Fibroblast of pulmonary artery (primary cell): Measurements from ENCODE around the gene TNFSF9.
"Not testable (repeated sequence)": the region's sequence is repeated elsewhere in the genome, so short reads cannot be mapped to it uniquely, and the experiment has no call there.

Source experiments
- DNase-seq: peaks from one replicate; pipeline ENCODE4 v3.0.0-alpha.2; 2010; ENCODE audit warnings: low read depth
- H3K4me3 ChIP-seq: replicated peaks from 2 replicates; pipeline ENCODE4 v1.5.1; 2011; ENCODE audit warnings: low read depth, mild to moderate bottlenecking, control low read depth, low read length, moderate library complexity
- TF ChIP-seq, protein P1 (sequence below): IDR thresholded peaks from 2 replicates; pipeline ENCODE4 v1.5.1; 2011; ENCODE audit warnings: mild to moderate bottlenecking, control low read depth, low read length, inconsistent platforms; ENCODE audit errors: missing control alignments

TNFSF9 gene

DNA sequence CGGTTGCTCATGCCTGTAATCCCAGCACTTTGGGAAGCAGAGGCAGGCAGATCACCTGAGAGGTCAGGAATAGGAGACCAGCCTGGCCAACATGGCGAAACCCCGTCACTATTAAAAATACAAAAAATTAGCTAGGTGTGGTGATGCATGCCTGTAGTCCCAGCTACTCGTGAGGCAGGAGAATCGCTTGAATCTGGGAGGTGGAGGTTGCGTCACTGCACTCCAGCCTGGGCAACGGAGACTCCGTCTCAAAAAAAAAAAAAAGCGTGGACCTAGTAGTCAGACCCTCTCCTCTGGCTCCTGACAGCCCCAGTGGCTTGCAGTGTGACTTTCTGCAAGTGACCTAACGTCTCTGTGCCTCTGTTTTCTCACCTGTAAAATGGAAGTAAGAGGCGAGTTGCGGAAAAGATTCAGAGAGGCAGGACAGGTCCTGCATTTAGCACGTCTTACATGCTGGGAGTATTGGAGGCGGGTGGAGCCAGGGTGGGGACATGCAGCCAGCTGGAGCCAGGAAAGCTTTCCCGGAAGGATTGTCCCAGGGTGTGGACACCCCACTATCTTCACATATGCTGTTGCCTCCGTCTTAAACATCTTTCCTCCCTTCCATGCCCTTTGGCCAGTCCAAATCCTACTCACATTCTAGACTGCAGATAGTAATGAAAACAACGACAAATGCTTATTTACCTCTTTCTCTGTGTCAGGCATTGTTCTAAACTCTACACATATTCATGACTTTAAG, 31.6 kb upstream of the TNFSF9 start:
- H3K4me3 ChIP-seq = no peak overlapping the region
- DNase-seq = no peak
- TF ChIP-seq, protein P1, sequence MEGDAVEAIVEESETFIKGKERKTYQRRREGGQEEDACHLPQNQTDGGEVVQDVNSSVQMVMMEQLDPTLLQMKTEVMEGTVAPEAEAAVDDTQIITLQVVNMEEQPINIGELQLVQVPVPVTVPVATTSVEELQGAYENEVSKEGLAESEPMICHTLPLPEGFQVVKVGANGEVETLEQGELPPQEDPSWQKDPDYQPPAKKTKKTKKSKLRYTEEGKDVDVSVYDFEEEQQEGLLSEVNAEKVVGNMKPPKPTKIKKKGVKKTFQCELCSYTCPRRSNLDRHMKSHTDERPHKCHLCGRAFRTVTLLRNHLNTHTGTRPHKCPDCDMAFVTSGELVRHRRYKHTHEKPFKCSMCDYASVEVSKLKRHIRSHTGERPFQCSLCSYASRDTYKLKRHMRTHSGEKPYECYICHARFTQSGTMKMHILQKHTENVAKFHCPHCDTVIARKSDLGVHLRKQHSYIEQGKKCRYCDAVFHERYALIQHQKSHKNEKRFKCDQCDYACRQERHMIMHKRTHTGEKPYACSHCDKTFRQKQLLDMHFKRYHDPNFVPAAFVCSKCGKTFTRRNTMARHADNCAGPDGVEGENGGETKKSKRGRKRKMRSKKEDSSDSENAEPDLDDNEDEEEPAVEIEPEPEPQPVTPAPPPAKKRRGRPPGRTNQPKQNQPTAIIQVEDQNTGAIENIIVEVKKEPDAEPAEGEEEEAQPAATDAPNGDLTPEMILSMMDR = no peak

DNA sequence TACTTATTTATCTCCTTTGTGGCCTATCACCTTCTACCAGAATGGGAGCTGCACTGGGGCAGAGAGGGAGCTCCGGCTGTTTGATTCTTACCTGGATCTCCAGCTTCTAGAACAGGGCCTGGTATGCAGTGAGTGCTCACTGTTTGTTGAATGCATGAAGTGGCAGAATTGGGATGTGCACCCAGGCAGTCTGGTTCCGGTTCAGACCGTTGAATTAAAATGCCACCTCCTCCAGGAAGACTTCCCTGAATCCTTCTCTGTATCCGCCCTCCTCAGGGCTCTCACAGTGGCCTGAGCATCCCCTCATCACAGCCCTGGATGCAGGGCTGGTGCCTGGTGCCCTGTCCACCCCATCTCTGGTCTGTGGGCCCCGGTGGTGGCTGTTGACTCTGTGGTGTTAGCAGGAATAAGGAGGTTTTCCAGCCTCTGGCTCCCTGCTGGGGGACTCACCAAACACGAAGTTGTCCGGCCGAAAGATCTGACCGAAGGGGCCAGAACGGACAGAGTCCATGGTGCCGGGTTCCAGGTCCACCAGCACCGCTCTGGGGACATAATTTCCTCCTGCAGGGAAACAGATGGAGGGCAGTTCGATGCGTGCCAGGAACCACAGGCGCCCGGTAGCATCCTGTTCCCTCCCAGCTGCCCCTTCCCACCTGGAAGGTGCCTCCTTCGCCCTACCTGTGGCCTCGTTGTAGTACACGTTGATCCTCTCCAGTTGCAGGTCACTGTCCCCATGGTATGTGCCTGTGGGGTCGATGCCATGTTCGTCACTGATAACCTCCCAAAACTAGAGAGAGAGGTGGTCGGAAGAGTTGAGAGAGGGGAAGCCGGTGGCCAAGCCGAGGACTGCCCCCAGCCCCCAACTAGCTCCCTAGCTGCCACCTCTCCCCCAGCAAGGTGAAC, 29.7 kb upstream of the TNFSF9 start:
- H3K4me3 ChIP-seq = no peak overlapping the region
- TF ChIP-seq, protein P1 = no peak
- DNase-seq = no peak

DNA sequence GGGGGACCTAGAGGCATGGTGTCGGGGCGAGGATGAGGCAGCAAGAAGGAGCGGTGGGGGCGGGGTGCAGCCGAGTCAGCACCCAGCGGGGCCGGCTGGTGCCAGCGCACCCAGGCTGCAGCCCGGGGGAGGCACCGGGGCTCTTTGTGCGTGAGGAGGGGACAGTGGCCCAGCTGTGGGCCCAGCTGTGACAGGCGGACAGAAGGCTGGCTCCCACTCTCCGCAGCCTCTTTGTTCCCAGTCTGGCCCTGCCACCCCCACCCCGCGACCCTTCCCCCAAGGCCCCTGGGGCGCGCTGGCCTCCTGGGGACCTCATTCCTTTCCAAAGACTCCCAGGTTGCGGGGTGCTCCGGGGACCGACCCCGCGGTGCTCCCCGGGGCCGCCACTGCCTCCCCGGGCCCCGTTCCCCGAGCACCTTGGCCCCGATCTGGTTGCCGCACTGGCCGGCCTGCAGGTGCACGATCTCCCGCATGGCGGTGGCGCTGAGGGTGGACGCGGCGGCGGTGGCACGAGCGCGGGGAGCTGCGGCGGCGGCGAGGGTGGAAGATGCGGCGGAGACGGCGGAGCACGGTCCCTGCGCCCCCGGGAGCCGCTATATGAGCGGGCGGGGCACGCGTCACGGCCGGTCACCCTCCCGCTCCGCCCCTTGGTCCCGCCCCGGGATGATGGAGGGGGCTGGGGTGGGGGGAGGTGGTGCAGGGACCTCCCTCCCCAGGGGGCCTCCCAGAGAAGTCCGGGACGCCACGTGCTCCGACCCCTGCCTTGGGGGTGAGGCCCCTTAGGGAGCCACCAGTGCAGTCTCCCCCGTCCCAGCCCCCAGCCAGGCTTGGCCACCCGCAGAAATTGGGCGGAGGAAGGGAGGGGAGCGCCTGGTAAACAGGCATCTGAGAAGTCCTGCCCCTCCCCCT, 28.8 kb upstream of the TNFSF9 start, which contains the start of gene TUBB4A:
Gene TUBB4A (minus strand): TSS at position 570 of the 909 bp plus-strand sequence. CDS start 97 bp downstream, at position 473.
- H3K4me3 ChIP-seq = no peak within 1 kb of the TSS
- TF ChIP-seq, protein P1 = no peak
- no peak for DNase-seq

DNA sequence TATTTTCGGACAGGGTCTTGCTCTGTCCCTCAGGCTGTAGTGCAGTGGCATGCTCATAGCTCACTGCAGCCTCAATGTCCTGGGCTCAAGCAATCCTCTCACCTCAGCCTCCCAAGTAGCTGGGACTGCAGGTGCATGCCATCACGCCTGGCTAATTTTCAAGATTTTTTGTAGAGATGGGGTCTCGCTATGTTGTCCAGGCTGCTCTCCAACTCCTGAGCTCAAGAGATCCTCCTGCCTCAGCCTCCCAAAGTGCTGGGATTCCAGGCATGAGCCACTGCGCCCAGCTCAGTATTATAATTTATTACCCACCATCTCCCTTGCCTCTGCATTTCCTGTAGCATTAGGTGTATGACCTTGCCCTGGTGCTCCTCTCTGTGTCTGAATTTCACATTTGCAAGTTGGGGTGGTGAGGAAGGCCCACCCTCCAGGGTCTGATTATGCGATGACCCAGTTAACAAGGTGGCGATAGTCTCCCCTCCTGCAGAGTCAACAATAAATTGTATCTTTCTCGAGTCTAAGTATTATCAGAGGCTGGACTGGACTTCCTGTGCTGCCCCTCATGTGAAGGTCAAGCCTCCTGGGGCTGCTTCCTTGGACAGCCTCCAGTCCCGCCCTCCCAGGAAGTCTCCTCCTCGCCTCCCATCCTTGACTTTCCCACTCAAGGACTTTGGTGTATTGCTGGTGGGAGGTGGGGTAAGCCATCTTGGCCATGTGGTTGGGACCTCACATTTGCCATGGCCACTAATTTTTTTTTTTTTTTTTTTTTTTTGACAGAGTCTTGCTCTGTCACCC, 27.2 kb upstream of the TNFSF9 start:
- TF ChIP-seq, protein P1 = no peak
- H3K4me3 ChIP-seq = no peak overlapping the region
- no peak for DNase-seq

DNA sequence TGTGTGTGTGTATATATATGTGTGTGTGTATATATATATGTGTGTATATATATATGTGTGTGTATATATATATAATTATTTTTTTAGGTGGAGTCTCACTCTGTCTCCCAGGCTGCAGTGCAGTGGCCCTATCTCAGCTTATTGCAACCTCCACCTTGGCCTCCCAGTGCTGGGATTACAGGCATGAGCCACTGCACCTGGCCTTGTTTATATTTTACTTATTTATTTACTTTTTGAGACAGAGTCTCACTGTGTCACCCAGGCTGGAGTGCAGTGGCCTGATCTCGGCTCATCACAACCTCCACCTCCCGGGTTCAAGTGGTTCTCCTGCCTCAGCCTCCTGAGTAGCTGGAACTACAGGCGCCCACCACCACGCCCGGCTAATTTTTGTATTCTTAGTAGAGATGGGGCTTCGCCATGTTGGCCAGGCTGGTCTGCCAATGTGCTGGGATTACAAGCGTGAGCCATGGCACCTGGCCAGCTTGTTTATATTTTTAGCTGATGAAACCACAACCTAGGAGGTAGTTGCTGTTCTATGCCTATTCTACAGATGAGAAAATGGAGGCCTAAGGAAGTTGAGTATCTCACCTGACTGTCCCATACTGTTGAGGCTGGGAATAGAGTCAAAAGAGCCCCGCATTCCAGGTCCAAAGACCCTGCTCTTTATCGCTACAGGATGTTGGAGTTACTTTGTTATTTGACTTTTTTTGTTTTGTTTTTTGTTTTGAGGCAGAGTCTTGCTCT, 22.6 kb upstream of the TNFSF9 start:
- DNase-seq, H3K4me3 ChIP-seq: not testable (repeated sequence)

DNA sequence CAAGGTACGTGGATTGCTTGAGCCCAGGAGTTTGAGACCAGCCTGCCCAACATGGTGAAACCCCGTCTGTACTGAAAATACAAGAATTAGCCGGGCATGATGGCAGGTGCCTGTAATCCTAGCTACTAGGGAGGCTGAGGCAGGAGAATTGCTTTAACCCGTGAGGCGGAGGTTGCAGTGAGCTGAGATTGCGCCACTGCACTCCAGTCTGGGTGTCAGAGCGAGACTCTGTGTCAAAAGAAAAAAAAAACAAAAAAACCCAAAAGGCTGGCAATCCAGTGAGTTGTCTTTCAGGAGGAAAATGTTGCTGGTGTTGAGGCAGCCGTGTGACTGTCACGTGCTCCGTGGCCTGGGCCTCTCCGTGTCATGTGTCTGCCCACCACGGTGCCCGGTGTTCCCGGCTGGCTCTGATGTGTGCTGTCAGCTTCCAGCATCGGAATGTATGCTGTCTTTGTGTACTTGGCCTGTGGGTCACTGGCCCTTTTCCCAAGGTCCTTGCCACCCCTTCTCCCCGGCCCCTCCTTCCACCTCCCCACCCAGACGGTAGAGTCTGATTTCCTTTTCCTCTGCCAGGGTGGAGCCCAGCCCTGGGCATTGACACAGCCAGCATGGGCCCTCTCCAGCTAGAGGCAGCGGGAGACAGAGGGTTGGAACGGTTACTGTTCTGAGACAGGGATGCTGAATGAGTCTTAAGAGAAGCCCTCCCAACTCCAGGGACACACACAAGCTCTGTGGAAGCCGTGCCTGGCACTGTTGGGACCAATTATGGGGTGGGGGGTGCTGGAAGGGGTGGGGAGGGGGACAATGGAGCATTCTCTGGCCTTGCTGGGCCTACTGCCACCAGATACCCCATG, 21.5 kb upstream of the TNFSF9 start:
- H3K4me3 ChIP-seq = no peak overlapping the region
- TF ChIP-seq, protein P1 = no peak
- no peak for DNase-seq
